HuH-7.5 (cell line): ENCODE results near the gene MAPRE3.

Experiments used
- DNase-seq: peaks from one replicate; pipeline ENCODE4 v3.0.0; 2011; ENCODE audit warnings: low spot score

The MAPRE3 gene

DNA sequence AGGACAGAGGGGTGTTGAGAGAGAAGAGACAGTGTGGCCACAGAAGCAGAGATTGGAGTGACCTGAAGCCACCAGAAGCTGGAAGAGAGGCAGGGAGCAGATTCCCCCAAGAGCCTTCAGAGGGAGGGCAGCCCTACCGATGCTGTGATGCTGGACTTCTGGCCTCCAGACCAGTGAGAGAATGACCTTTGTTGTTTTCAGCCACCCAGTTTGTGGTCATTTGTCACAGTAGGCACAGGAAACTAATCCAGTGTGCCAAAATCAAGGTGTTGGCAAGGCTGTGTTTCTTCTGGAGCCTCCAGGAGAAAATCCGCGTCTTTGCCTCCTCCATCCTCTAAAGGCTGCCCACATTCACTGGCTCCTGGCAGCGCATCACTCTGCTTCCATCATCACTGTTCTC lies 15.4 kb downstream of the MAPRE3 start:
- DNase-seq = no peak

DNA sequence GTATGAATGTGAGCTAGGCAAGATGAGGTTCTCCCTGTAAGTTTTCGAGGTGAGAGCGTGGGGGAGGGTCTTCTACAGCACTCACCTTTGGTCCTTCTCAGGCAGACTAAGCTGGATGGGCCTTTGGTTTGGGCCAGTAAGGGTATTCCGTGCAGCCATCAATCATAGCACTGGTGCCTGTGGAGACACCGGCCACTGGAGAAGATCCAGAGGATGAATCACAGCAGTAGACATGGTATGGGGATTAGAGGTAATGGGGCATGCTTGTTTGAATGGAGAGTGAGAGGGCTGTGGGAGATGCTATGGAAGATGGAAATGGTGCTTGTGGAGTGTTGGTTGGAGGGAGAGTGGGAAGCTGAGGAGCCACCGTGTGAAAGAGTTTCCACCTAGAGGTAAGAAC lies 16.1 kb downstream of the MAPRE3 start:
- no peak for DNase-seq

DNA sequence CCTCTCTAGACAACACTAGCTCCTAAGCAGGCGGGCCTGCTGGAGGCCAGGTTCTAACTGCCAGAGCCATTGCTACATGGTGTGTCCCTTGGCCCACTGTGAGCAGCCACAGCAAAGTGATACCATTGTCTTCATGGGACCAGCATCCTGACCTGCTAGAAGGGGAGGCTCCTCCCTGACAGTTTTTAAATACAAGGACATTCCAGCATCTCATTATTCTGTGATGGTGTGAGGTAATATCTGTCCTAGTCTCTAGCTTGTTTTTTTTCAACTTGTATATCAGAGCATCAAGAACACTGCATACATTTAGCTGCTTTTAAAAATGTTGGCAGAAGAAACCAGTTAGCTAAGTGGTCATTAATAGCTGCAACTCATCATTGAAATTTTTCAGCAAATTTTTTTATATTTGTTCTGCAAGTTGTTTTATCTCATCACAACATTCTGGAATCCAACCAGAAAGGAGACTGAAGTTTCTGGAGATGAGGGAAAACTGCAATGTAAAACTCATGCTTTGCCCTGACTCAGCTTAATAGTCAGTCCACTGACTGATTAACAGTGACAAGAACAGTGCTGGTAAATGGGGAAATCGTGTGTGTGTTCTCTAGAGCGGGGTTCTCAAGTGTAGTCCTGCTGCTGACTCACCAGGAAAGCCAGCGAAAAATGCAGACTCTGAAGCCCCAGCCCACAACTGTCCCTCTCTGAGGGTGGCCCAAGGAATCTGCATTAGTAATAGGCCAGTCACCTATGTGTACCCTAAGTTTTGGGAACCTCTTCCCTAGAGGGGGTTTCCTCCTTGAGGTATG lies 17.8 kb downstream of the MAPRE3 start:
- DNase-seq = no peak

DNA sequence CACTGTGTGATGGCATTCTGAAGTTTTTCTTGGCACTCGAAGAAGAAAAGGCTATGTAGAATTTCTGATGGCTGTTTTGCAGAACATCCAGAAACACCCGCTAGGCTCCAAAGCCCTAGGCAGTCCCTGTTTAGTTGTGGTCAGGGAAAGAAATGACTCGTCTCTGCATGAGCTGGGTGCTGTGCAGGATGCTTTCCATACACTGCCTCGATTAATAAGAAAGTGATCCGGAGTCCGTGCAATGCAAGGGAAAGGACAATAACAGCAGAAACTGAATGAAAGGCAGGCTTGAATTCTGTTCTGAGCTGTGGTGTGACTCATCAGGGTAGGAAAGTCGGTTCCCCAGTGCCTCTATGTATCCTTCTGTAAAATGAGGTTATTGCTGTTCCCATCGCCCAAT lies 18.7 kb downstream of the MAPRE3 start:
- DNase-seq = no peak

GRCh38 chr2:26991717-26992116 lies 21.3 kb downstream of the MAPRE3 start:
- no peak for DNase-seq

GRCh38 chr2:26993768-26994167 lies 23.3 kb downstream of the MAPRE3 start:
- DNase-seq = no peak

GRCh38 chr2:26994983-26995382 lies 24.5 kb downstream of the MAPRE3 start:
- no peak for DNase-seq

- no peak for DNase-seq
These were observed 27.0 kb downstream of the MAPRE3 start for GRCh38 chr2:26997394-26997793.

- no peak for DNase-seq
These were observed 27.9 kb downstream of the MAPRE3 start for GRCh38 chr2:26998323-26998722.

GRCh38 chr2:27000228-27000627 lies 29.8 kb downstream of the MAPRE3 start:
- DNase-seq = no peak

GRCh38 chr2:27000995-27001394 lies 30.6 kb downstream of the MAPRE3 start:
- no peak for DNase-seq

DNA sequence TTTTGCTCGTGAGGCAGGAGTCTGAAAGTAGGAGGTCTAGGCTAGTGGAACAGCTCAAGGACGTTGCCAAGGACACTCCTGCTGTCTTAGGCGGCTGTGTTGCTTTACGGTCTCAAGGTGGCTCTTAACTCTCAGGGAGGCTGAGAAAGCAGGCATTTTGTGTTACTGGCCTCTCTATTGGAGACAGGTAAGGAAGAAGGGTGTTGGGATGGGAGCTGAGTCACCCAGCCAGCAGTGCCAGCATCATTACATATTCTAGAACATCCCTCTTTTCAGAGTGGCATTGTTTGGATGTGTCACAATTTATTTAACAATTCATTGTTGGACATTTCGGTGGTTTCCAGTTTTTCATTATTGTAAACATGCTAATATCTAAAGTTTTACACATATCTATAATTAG lies 31.5 kb downstream of the MAPRE3 start:
- no peak for DNase-seq

DNA sequence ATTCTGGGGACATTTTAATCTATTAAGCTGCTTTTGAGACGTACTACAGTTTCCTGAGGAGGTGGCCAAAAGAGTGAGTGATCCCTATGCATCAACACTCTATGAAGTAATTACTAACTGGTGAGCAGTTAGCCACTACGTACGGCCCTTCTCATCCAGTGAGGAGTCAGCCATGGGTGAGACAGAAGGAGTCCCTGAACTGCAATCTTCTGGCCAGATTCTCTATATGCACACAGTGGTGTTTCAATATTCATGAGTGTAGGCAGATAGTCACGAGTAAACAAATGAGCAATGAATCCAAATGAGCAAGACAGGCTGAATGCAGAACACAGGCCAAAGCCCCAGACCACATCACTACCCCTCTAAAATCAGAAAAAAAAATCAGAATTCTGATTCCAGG lies 32.6 kb downstream of the MAPRE3 start:
- no peak for DNase-seq

- no peak for DNase-seq
These were observed 33.4 kb downstream of the MAPRE3 start for GRCh38 chr2:27003857-27004256.

DNA sequence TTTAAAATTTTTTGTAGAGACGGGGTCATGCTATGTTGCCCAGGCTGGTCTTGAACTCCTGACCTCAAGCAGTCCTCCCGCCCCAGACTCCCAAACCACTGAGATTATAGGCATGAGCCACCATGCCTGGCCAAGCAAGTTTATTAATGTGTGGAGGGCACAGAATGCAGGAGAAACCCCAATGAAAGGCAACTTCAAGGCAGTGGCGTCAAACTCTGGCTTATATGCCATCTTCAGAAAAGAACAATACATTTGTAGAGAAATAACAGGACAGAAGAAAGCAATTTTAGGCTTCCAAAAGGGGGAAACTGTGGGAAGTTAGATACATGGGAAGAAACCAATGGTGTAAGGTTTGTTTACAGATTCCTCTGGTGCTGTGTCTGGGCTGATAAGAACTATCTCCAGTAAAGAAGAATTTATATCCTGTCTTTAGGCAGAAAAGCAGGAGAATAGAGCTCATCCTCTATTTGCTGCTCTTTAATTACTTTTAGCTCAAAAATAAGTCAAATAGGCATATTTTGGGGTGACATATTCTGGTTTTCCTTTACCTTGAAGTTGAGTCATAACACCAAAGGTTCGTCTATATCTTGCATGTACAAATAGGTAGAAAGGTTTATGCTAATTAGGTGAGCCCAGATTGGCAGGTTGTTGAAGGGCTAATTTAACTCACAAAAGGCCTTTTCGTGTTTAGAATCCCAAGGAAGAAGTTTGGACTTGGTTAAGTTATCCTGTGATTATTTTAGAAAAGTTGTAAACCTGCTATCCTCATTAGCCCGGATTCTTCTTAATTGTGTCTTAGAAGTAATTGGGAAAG lies 36.4 kb downstream of the MAPRE3 start:
- no peak for DNase-seq

- DNase-seq = no peak
These were observed 37.3 kb downstream of the MAPRE3 start for GRCh38 chr2:27007416-27008374.

GRCh38 chr2:27008678-27009077 lies 38.2 kb downstream of the MAPRE3 start:
- DNase-seq = no peak

GRCh38 chr2:27009083-27009482 lies 38.6 kb downstream of the MAPRE3 start:
- DNase-seq = no peak

DNA sequence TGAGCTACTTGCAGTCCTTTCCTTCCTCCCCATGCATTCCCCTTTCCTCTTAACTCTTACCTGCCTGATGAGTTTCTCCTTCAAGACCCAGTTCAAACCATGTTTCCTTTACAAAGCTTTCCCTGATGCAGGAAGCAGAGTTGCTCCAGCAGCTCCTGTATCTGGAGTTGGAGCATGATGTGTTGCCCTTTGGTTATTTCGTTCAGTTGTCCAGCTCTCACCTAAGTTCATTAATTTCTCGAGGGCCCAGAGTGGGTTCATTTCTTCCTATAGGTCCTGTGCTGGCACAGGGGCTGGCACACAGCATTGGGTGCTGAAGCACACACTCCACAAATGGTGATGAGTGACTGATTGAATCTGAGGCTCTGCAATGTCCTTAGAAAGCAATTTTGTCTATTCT lies 39.3 kb downstream of the MAPRE3 start:
- DNase-seq = no peak

- DNase-seq = no peak
These were observed 39.7 kb downstream of the MAPRE3 start for GRCh38 chr2:27010139-27010538.

- no peak for DNase-seq
These were observed 43.3 kb downstream of the MAPRE3 start for GRCh38 chr2:27013738-27014137.

DNA sequence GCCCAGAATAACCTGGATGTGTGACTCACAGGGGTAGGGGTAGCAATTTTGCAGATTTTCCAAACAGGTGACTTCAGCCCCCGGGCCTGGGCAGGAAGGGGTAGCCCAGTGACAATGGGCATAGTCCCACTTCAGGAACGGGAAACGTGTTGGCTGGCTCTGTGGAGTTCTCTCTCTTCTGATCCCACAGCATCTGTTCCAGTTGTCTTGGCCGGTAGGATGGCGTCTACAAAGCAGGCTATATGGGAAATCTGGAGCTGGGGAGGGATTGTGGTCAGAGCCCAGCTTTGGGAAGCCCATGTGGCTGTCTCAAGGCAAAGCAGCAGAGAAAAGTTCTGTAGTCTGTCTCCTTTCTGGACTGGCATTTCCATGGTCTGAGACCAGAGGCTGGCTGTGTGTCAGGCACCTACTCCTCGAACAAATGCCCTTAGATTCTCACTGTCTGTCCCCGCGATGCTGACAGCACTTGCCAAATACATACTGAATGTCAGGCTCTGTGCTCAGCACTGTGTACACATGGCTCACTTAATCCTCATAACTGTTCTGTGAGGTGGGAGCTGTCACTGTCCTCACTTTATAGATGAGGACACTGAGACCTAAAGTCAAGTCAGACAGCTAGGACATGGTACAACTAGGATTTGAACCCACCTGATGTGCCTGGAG lies 44.5 kb downstream of the MAPRE3 start:
- no peak for DNase-seq
